Neural progenitor cell (in vitro differentiated cells): ENCODE data around the gene SPTBN5.

Experiments used
- EZH2 ChIP-seq: fragments of 200-600 bp; sonication (generic); IDR thresholded peaks from 2 replicates; pipeline ENCODE4 v1.6.1; 2017; ENCODE audit warnings: antibody characterized with exemption, mild to moderate bottlenecking, moderate library complexity
- EZH2phosphoT487 ChIP-seq: fragments of 200-600 bp; sonication (generic); IDR thresholded peaks from 2 replicates; pipeline ENCODE4 v1.6.1; 2017; ENCODE audit warnings: antibody characterized with exemption
- TF ChIP-seq, protein P1 (sequence below): fragments of 200-600 bp; sonication (generic); IDR thresholded peaks from 2 replicates; pipeline ENCODE4 v1.5.1; 2017; ENCODE audit warnings: antibody characterized with exemption, mild to moderate bottlenecking

DNA sequence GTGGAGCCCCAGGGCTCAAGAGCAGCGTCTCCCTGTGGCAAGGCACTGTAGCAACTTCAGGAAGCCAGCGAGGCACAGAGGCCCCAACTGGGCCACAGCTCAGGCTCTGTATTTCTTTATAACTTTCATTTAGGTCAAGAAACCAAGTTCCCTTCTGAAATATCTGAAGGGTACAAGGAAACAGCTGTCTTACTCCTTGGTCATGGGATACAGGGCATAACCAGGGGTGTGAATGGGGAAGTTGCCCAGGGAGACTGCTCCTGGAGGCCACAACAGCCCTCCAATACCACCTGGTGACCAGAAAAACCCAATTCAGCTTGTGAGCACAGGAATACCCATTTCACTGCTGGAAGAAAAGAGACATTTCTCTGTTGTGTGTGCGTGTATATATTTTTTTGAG, 13.3 kb upstream of the SPTBN5 start:
- TF ChIP-seq EZH2: no peak
- TF ChIP-seq, protein P1, sequence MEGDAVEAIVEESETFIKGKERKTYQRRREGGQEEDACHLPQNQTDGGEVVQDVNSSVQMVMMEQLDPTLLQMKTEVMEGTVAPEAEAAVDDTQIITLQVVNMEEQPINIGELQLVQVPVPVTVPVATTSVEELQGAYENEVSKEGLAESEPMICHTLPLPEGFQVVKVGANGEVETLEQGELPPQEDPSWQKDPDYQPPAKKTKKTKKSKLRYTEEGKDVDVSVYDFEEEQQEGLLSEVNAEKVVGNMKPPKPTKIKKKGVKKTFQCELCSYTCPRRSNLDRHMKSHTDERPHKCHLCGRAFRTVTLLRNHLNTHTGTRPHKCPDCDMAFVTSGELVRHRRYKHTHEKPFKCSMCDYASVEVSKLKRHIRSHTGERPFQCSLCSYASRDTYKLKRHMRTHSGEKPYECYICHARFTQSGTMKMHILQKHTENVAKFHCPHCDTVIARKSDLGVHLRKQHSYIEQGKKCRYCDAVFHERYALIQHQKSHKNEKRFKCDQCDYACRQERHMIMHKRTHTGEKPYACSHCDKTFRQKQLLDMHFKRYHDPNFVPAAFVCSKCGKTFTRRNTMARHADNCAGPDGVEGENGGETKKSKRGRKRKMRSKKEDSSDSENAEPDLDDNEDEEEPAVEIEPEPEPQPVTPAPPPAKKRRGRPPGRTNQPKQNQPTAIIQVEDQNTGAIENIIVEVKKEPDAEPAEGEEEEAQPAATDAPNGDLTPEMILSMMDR: no peak
- no peak for TF ChIP-seq EZH2phosphoT487
